GM23338 (cell line): ENCODE results near the gene ZNF609. TPM values are rescaled to one million over a fixed set of nuclear protein-coding genes. Genes with fewer than 3 reads are reported as not detected.

Experiments used
- ATAC-seq: fragments of 200-7000 bp; cut with Tn5 transposase; 3 replicates; pipeline ENCODE4 v1.9.1; 2020
- DNase-seq: peaks from one replicate; pipeline ENCODE4 v3.0.0-alpha.2; 2015; ENCODE audit warnings: low spot score
- H2AFZ ChIP-seq: fragments of 200-600 bp; sonication (generic); 2 replicates; pipeline ENCODE4 v1.8.0; 2016; ENCODE audit warnings: antibody characterized with exemption, mild to moderate bottlenecking, moderate library complexity
- H3F3A ChIP-seq: fragments of 200-600 bp; sonication (generic); replicated peaks from 2 replicates; pipeline ENCODE4 v1.8.0; 2017; ENCODE audit warnings: antibody characterized with exemption, mixed run types, low read depth
- H3K27ac ChIP-seq: fragments of 200-600 bp; sonication (generic); 2 replicates; pipeline ENCODE4 v1.6.1; 2016; ENCODE audit warnings: low read depth
- H3K27me3 ChIP-seq: fragments of 200-600 bp; sonication (generic); 2 replicates; pipeline ENCODE4 v1.8.0; 2016; ENCODE audit warnings: mild to moderate bottlenecking, mixed run types, moderate library complexity; ENCODE audit not compliant: insufficient read depth
- H3K36me3 ChIP-seq: fragments of 200-600 bp; sonication (generic); 2 replicates; pipeline ENCODE4 v1.8.0; 2016; ENCODE audit warnings: mild to moderate bottlenecking; ENCODE audit not compliant: insufficient read depth
- H3K4me1 ChIP-seq: fragments of 200-600 bp; sonication (generic); 2 replicates; pipeline ENCODE4 v1.8.0; 2016; ENCODE audit warnings: mild to moderate bottlenecking, moderate library complexity; ENCODE audit not compliant: insufficient read depth
- H3K4me2 ChIP-seq: fragments of 200-600 bp; sonication (generic); 2 replicates; pipeline ENCODE4 v1.7.1; 2017; ENCODE audit warnings: mixed run types
- H3K4me3 ChIP-seq: fragments of 200-600 bp; sonication (generic); 2 replicates; pipeline ENCODE4 v1.6.1; 2016; ENCODE audit warnings: mixed run types
- H3K79me2 ChIP-seq: fragments of 200-600 bp; sonication (generic); replicated peaks from 2 replicates; pipeline ENCODE4 v1.8.0; 2017; ENCODE audit warnings: mild to moderate bottlenecking; ENCODE audit not compliant: insufficient read depth
- H3K9me2 ChIP-seq: fragments of 200-600 bp; sonication (generic); 2 replicates; pipeline ENCODE4 v1.8.0; 2017; ENCODE audit not compliant: insufficient read depth
- H4K20me1 ChIP-seq: fragments of 200-600 bp; sonication (generic); replicated peaks from 2 replicates; pipeline ENCODE4 v1.8.0; 2017; ENCODE audit warnings: mild to moderate bottlenecking; ENCODE audit not compliant: insufficient read depth
- H3K27ac Mint-ChIP-seq: 2 replicates; pipeline ENCODE4 v1.8.0; 2020; ENCODE audit warnings: inconsistent platforms, mild to moderate bottlenecking, moderate library complexity, mixed read lengths
- H3K27me3 Mint-ChIP-seq: 3 replicates; pipeline ENCODE4 v1.8.0; 2022; ENCODE audit warnings: low read depth, mild to moderate bottlenecking, moderate library complexity, mixed read lengths, inconsistent platforms; ENCODE audit not compliant: insufficient read depth, poor library complexity
- H3K36me3 Mint-ChIP-seq: 3 replicates; pipeline ENCODE4 v1.8.0; 2021; ENCODE audit warnings: low read depth, mild to moderate bottlenecking, inconsistent platforms, moderate library complexity, mixed read lengths
- H3K4me1 Mint-ChIP-seq: 3 replicates; pipeline ENCODE4 v1.8.0; 2020; ENCODE audit warnings: mild to moderate bottlenecking, inconsistent platforms, mixed read lengths
- H3K4me3 Mint-ChIP-seq: 3 replicates; pipeline ENCODE4 v1.8.0; 2021; ENCODE audit warnings: moderate library complexity, mild to moderate bottlenecking, inconsistent platforms, mixed read lengths
- H3K9me3 Mint-ChIP-seq: 3 replicates; pipeline ENCODE4 v1.8.0; 2020; ENCODE audit warnings: moderate library complexity, mild to moderate bottlenecking, inconsistent platforms, mixed read lengths
- ETS1 ChIP-seq: IDR thresholded peaks from 2 replicates; pipeline ENCODE4 v1.6.1; 2016; ENCODE audit warnings: antibody characterized with exemption
- EZH2 ChIP-seq: fragments of 200-600 bp; sonication (generic); IDR thresholded peaks from one replicate; pipeline ENCODE4 v1.8.0; 2017; ENCODE audit warnings: antibody characterized with exemption, mild to moderate bottlenecking, low read depth; ENCODE audit not compliant: unreplicated experiment
- EZH2phosphoT487 ChIP-seq: fragments of 200-600 bp; sonication (generic); IDR thresholded peaks from one replicate; pipeline ENCODE4 v1.8.1; 2018; ENCODE audit warnings: antibody characterized with exemption; ENCODE audit not compliant: unreplicated experiment
- JUNB ChIP-seq: IDR thresholded peaks from one replicate; pipeline ENCODE4 v1.6.1; 2016; ENCODE audit warnings: antibody characterized with exemption; ENCODE audit not compliant: unreplicated experiment
- POLR2AphosphoS5 ChIP-seq: IDR thresholded peaks from 2 replicates; pipeline ENCODE4 v1.6.1; 2016; ENCODE audit warnings: antibody characterized with exemption, low read depth
- REST ChIP-seq: IDR thresholded peaks from one replicate; pipeline ENCODE4 v1.6.1; 2018; ENCODE audit warnings: antibody characterized with exemption; ENCODE audit not compliant: unreplicated experiment
- STAT1 ChIP-seq: IDR thresholded peaks from one replicate; pipeline ENCODE4 v1.6.1; 2016; ENCODE audit warnings: antibody characterized with exemption; ENCODE audit not compliant: unreplicated experiment
- ZNF114 ChIP-seq: fragments of 250-450 bp; sonication (Bioruptor Pico); IDR thresholded peaks from 2 replicates; pipeline ENCODE4 v1.5.0; 2020; ENCODE audit warnings: mild to moderate bottlenecking, moderate library complexity
- ZNF331 ChIP-seq: fragments of 250-450 bp; sonication (Bioruptor Pico); IDR thresholded peaks from 2 replicates; pipeline ENCODE4 v1.5.0; 2020; ENCODE audit warnings: low read depth, mild to moderate bottlenecking, moderate library complexity
- polyA plus RNA-seq: library from polyadenylated mRNA; unstranded; fragments of >200 nt; fragmentation: Nextera tagmentation; extraction: Ambion mirVana; gene quantifications from 2 replicates; pipeline ENCODE4 v1.2.1, GENCODE V29; 2016
- total RNA-seq: library from RNA; depleted of rRNA; stranded (reverse); fragments of >200 nt; shearing (Covaris generic); gene quantifications from 2 replicates; pipeline ENCODE4 v1.2.3, GENCODE V29; 2014

The ZNF609 gene
- total and polyA plus RNA-seq, 2 experiments from 2014 or later: 26.4 to 40.2 TPM

- Histone ChIP-seq H3K4me3 (no peak overlapping the region), H3K4me1 (peaks cover 20% of the 10 kb centered on the region), H4K20me1 (peaks cover 50% of the 10 kb centered on the region), H3K27me3 (no peaks in the 10 kb centered on the region), H2AFZ (no peak overlapping the region), H3K27ac (no peak overlapping the region), H3K9me2 (no peaks in the 10 kb centered on the region), H3K4me2 (no peak overlapping the region), H3K36me3 (no peaks in the 10 kb centered on the region), H3K79me2 (peaks cover 72% of the 10 kb centered on the region), H3F3A (no peaks in the 10 kb centered on the region)
- DNase-seq (no peak), ATAC-seq (no peak)
- TF ChIP-seq JUNB: no peak
- Mint-ChIP-seq H3K9me3 (no peaks in the 10 kb centered on the region), H3K4me3 (no peak overlapping the region), H3K27me3 (peaks cover 2% of the 10 kb centered on the region), H3K27ac (no peak overlapping the region), H3K36me3 (no peaks in the 10 kb centered on the region), H3K4me1 (peaks cover 24% of the 10 kb centered on the region)
These were observed 163.1 kb downstream of the ZNF609 start for GRCh38 chr15:64623347-64623996.

GRCh38 chr15:64624242-64624641, 163.9 kb downstream of the ZNF609 start:
- Histone ChIP-seq H3K27me3 (no peaks in the 10 kb centered on the region), H3K36me3 (no peaks in the 10 kb centered on the region), H3F3A (no peaks in the 10 kb centered on the region), H2AFZ (no peak overlapping the region), H3K79me2 (peaks cover 71% of the 10 kb centered on the region), H3K9me2 (no peaks in the 10 kb centered on the region), H3K4me1 (peaks cover 15% of the 10 kb centered on the region), H4K20me1 (peaks cover 43% of the 10 kb centered on the region), H3K27ac (no peak overlapping the region), H3K4me3 (no peak overlapping the region), H3K4me2 (no peak overlapping the region)
- TF ChIP-seq REST (no peak), EZH2phosphoT487 (no peak), EZH2 (no peak), ZNF331 (CRISPR knock-in tag) (no peak)
- Mint-ChIP-seq H3K4me3 (no peak overlapping the region), H3K4me1 (peaks cover 16% of the 10 kb centered on the region), H3K36me3 (no peaks in the 10 kb centered on the region; the same call in 2 of the 3 replicates), H3K27ac (no peak overlapping the region), H3K9me3 (no peaks in the 10 kb centered on the region), H3K27me3 (no peaks in the 10 kb centered on the region)
- no peak for DNase-seq
- ATAC-seq: no peak

GRCh38 chr15:64629063-64629462, 168.7 kb downstream of the ZNF609 start:
- Mint-ChIP-seq H3K36me3 (peaks cover 5% of the 10 kb centered on the region; the same call in 1 of the 3 replicates), H3K4me1 (peaks cover 15% of the 10 kb centered on the region), H3K9me3 (no peaks in the 10 kb centered on the region), H3K27me3 (peaks cover 2% of the 10 kb centered on the region), H3K4me3 (no peak overlapping the region), H3K27ac (no peak overlapping the region)
- no peak overlapping the region for H3K4me2 ChIP-seq
- no peaks in the 10 kb centered on the region for H3K27me3 ChIP-seq
- no peak for ATAC-seq
- peak overlapping the region; percentile 29; the same call in 1 of the 2 replicates for H3K27ac ChIP-seq
- H2AFZ ChIP-seq: no peak overlapping the region
- H3K4me3 ChIP-seq: no peak overlapping the region
- H3K9me2 ChIP-seq: no peaks in the 10 kb centered on the region
- peaks cover 68% of the 10 kb centered on the region for H3K79me2 ChIP-seq
- no peak for DNase-seq
- no peak for TF ChIP-seq STAT1
- TF ChIP-seq ZNF114 (CRISPR knock-in tag): no peak
- TF ChIP-seq EZH2: no peak
- TF ChIP-seq POLR2AphosphoS5: no peak
- TF ChIP-seq EZH2phosphoT487: no peak
- TF ChIP-seq ETS1: no peak
- no peak for TF ChIP-seq JUNB
- no peak for TF ChIP-seq REST
- H3K36me3 ChIP-seq: no peaks in the 10 kb centered on the region
- no peaks in the 10 kb centered on the region for H3F3A ChIP-seq
- H3K4me1 ChIP-seq: peaks cover 12% of the 10 kb centered on the region
- H4K20me1 ChIP-seq: peaks cover 4% of the 10 kb centered on the region
